GF-D8 (cell line): ENCODE results near the gene PIM1.
"Not testable (repeated sequence)": the region's sequence is repeated elsewhere in the genome, so short reads cannot be mapped to it uniquely, and the experiment has no call there.

Experiments
- DNase-seq: peaks from one replicate; lab custom pipeline; 2025; lab: John Stamatoyannopoulos, UW

PIM1 gene

DNA sequence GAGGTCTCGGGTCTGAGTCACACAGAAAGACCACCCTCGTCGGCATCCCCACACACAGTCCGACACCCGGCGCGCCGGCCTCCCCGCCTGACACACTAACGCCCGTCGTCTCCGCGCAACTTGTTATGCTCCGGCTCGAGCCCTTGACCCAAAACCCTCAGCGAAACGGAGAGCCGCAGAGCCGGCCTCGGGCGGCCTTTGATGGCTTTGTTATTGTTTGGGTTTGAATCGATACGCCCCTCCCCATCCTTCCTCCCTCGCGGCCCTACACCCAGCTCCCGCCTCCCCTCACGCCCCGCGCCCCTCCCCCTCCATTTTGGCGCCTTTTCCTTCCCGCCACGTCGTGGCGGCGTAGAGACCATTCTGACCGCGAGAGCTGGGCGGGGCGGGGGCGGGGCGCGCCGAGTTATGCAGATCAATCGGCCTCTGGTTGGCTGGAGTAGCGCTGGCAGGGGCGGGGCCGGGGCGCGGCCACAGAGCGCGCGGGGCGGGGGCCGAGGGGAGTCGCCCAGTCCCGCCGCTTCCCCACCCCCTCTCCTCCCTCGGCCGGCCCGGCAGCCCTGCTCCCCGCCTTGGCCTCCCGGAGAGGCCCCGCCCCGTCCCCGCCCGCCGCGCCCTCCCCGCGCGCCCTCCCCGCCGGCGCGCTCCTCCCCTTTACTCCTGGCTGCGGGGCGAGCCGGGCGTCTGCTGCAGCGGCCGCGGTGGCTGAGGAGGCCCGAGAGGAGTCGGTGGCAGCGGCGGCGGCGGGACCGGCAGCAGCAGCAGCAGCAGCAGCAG lies at the start of gene PIM1:
Gene PIM1 (plus strand): TSS at position 657 of the 777 bp plus-strand sequence. CDS start 424 bp downstream, outside the sequence.
- DNase-seq: peak; percentile 81

DNA sequence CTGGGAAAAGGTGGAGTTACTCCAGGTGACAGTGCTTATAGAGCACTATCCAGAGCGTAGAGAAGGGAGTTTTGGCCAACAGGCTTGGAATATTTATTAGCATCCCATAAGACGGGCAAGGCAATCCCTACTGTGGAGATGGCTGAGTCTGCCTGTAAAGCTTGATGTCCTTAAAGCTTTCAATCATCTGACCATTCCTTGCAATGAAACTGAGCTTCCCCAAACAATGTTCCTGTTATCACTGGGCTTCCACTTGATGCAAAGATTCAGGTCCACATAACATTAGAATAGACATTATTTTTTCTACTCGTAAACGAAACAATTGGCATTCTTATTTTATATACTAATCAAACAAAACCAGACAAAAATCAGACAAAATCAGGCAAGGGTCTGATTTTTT lies 48.4 kb upstream of the PIM1 start:
- no peak for DNase-seq

DNA sequence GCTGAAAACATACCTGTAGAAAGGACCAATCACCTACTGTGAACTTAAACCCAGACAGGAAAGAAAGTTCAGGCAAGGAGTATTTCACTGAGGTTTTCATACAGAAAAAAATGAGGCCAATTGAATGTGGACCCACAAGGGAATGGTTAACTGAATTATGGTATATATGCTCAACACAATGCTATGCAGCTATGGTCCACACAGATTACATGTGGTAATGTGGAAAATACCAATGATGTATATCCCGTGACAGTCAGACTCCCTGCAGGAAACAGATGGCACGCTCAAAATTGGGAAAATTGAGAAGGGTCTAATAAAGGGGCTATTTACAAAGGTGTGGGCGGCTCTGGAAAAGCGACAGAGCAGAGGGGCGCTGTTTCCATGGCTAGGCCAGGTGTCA lies 47.1 kb upstream of the PIM1 start:
- DNase-seq: no peak

DNA sequence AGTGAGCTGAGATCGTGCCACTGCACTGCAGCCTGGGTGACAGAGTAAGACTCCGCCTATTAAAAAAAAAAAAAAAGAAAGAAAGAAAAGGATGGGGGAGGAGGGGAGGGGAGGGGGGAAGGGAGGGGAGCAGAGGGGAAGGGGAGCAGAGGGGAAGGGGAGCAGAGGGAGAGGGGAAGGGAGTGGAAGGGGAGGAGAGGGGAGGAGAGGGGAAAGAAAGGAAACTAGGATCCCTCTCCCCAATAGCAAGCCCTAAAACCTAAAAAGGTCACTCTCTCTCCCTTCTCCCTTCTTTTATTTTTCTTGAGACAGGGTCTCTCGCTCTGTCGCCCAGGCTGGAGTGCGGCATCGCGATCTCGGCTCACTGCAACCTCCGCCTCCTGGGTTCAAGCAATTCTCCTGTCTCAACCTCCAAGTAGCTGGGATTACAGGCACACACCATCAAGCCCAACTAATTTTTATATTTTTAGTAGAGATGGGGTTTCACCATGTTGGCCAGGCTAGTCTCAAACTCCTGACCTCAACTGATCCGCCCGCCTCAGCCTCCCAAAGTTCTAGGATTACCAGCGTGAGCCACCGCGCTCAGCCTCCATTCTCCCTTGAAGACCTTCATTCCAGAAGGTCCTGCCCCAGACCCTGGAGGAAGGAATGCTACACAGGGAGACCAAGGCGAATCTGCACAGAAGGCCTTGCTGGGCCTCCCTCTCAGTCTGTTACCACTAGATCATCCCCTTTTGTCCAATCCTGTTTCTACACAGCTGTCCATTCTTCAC lies 45.8 kb upstream of the PIM1 start:
- no peak for DNase-seq

DNA sequence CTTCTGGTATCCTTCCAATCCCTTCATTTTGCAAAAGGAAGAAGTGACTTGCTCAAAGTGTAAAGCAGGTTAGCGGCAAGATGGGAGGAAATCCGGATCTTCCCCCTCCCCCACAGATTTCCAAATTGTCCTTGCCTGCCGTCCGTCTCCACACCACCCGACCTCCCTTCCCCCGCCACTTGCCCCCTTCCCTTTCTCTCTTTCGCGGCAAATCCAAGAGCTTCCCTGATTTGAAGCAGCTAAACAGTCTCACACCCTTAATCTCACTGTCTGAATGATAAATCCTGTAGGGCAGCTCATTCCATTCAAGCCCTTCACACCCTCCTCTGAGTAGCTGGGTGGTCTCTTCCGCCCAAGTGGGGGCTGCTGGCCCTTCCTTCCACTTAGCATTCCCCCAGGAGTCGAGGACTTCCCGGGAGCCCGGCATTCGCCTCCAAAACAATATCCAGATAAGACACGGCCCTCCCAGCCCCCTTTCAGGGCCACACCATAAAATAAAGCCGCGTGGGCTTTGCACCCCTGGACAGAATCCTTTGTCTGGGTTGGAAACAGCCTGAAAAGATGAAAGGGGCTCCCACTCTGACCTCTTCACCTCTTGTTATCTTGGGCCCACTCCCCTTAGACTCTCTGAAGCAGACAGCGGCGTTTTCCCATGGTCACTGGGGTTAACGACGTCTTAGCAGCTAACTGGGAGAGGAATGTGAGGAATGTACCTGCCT lies 44.0 kb upstream of the PIM1 start:
- DNase-seq: no peak

DNA sequence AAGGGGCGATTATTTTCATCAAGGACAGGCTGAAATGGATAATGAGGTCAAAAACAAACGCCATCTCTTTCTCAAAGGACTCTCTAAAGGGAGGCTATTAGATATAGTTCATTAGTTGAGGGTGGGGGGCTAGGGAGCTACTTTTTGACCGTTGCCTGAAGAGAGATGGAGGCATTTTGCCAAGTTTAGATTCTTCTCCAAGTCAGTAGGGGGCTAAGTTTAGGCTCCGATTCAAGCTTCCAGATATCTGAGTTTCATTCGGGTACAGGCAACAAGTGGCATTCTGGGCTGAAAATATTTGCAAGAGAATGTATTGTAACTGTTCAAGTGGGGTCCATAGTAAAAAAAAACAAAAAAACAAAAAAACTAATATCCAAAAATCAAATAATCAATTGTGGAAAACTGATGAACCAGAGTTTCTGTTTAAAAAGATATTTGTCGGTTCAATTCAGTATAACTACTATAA lies 43.4 kb upstream of the PIM1 start:
- no peak for DNase-seq

DNA sequence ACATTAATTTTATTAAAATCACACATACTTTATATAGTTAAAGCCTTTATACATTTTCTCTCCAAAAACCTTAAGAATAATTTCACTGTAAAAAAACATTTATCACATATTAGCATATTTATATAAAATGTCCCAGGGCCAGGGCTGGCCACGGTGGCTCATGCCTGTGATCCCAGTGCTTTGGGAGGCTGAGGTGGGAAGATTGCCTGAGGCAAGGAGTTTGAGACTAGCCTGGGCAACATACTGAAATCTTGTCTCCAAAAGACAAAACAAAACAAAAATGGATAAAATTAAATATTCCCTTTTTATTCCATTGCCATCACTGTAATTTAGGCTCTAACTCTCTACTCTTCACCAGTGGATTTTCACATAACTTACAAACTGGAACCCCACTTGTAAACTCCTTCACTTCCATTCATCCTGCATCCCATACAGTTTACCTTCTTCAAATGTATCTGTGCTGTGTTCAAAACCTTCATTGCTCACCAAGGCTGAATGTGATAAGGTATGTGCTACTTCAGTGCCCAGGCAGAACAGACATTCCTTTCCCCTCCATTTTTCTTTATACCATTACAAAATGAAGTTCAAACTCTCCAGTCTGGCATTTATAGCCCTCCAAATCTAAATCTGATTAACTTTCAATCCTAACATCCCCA lies 42.9 kb upstream of the PIM1 start:
- DNase-seq: no peak

DNA sequence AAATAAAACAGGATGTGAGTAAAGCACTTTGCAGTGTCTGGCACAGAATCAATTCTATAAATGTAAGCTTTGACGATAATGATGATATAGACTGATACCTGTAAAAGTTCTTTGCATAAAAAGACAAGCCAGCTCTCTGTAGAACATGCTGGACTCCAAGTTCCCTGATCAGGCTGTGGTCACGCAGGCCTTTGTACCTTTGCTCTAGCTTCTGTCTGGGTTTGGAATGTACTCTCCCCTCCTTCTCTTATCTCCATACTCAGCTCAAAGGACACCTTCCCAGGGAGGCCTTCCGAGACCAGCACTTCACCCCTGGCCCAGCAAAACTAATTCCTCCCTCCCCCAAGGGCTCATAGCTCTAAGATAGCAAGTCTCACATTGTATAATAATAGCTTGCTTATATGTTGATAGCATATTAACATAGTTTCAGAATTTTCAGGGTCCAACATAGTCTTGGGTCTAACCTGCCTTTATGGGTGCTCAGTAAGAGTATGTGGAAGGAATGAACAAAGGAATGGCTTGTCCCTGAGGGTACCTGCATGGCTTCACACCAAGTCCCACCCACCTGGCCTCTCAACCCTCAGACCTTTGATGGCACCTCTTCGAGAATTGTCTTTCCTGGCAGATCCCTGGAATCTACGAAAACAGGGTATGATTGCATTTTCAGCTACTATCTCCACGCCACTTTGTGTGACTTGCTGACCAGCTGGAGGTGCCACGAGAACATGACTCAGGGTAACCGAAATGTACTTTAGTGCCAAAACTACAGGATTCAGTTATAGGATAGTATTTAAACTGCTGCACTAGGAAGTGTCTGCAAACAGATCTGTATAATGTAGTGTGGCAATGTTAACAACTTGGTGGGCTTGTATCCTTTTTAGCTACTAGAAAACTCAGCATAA lies 41.7 kb upstream of the PIM1 start:
- no peak for DNase-seq

DNA sequence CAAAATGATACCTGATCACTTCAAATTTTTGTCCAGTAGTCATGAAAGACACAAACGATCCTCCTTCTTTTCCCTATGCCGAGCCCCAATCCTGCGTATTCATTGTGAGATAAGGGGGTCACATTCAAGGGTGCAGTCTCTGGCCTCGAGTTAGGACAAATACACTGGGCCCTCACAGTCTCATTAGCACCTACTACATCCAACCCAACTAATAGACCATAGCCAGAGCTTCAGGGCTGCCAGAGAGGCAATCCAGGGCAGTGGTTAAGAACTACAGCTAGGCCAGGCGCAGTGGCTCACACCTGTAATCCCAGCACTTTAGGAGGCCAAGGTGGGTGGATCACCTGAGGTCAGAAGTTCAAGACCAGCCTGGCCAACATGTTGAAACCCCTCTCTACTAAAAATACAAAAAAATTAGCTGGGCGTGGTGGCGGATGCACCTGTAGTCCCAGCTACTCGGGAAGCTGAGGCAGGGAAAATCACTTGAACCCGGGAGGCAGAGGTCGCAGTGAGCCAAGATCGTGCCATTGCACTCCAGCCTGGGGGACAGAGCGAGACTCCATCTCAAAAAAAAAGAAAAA lies 41.0 kb upstream of the PIM1 start:
- DNase-seq: not testable (repeated sequence)

DNA sequence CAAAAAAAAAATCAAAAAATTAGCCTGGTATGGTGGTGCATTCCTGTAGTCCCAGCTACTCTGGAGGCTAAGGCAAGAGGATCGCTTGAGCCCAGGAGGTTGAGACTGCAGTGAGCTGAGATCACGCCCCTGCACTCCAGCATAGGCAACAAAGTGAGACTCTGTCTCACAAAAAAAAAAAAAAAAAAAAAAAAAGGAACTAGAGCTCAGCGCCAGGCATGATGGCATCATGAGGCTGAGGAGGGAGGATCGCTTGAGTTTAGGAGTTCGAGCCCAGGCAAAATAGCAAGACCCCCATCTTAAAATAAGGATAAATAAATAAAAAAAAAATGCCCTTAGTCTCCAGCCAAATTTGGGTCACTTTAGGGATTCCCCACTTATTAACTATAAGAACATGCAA lies 40.4 kb upstream of the PIM1 start:
- no peak for DNase-seq

DNA sequence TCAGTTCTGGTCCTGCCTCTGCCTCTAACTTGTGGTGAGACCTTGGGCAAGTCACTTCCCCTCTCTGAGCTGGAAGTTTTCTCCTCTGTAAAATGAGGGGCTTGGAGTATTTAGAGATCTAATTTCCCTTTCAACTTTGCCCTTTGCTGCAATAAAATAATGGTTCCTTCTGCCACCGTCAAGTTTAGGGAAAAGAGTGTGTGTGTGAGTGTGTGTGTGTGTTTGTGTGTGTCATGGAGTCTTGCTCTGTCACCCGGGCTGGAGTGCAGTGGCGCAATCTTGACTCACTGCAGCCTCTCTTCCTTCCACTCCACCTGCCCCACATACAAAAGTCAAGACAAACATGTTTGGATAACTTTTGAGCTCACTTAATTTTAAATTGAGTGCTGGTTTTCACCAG lies 39.2 kb upstream of the PIM1 start:
- peak; percentile 23 for DNase-seq

DNA sequence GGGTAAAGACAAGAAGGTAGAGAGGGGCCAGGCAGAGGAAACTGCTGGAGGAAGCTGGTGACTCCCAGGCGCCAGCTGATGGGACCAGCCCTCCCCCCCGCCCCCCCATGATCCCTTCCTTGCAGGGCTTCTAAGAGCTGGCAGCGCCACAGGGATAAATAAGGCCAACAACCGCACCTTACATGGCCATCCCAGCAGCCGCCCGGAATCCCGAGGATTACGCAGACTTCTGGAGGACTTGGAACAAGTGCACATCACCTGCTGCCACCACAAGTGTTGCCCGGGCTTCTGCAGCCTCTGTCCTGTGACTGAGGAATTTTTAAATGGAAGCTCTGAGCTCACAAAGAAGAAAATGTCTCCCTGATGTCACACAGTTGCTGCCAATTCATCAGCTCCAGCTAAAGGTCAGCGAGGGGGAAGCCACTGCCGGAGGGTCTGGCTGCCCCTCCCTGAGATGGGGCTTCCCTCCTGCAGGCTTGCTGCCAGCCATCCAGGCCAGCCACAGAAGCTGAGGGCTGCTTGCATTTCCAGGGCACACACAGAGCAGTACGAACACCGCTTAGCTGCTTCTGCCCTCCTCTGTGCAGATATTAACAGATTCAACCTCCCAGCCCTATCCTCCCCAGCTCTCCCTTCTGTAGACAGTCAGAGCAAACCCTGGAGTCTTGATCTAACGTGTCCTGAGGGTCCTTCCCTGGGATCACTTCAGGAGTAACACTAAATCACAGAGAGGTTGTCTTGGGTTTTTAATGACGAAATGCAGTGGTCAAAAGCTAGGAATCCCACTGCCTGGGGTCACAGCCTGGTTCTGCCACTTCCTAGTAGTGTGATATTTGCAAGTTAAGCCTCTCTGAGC lies 38.6 kb upstream of the PIM1 start:
- no peak for DNase-seq

DNA sequence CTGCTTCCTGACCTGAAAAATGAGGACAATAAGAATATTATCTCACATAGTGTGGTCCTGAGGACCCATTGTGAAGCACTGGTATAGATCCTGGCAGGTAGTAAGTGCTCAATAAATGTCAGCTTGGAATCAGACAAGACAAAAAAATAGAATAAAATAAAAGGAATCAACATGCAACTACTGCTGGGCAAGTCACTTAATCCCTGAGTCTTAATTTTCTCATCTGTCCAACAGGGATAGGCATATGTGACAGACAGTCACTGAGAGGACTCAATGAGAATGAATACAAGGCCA lies 38.0 kb upstream of the PIM1 start:
- no peak for DNase-seq

DNA sequence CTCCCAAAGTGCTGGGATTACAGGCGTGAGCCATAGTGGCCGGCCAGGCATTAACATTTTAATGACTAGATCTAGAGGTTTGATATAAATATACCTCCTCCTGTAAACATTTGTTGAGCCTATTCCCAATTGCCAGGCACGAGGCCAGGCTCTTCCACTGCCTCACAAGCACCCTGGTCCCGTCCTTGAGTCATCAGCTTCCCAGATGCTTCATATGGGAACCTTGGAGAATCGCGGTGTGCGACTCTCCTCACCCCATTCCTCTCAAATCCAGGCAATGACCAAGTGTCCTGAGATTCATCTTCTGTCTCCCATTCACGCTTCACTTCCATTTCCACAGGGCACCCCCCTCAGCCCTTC lies 35.9 kb upstream of the PIM1 start:
- DNase-seq: no peak

DNA sequence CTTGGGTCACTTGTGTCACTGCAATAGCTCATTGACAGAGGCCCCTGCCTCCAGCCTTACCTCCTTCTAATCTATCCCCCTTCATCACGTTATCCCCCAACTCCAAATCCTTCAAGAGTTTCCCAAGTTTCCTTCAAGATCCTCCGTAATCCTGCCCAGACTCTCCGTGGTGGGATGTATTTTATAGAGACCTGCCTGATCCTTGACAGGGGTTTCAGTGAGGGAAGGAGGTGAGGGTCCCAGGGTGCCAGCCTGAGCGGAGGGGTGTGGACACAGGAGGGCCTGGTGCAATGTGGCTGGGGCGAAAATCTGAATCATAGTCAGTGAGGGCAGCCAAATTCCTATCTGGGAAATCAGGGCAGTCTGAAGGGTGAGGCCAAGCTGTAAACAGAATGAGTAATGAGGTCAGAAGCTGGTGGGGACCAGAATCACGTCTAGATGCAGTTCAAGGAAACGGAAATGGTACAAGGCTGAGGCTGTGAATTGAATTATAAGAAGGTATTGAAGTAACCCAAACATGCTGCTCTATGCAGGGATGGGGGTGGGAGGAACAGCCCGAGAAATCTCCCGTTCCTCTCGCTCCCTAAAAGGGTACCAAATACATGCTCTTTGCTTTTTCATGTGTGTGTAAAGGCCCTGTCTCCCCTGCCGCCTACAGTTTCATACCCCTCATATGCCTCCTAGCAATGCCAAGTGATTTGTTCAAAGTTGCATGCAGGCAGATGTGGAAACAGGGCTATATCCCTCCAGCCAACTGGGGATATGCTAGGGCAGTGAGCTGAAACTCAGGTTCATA lies 35.4 kb upstream of the PIM1 start:
- no peak for DNase-seq

DNA sequence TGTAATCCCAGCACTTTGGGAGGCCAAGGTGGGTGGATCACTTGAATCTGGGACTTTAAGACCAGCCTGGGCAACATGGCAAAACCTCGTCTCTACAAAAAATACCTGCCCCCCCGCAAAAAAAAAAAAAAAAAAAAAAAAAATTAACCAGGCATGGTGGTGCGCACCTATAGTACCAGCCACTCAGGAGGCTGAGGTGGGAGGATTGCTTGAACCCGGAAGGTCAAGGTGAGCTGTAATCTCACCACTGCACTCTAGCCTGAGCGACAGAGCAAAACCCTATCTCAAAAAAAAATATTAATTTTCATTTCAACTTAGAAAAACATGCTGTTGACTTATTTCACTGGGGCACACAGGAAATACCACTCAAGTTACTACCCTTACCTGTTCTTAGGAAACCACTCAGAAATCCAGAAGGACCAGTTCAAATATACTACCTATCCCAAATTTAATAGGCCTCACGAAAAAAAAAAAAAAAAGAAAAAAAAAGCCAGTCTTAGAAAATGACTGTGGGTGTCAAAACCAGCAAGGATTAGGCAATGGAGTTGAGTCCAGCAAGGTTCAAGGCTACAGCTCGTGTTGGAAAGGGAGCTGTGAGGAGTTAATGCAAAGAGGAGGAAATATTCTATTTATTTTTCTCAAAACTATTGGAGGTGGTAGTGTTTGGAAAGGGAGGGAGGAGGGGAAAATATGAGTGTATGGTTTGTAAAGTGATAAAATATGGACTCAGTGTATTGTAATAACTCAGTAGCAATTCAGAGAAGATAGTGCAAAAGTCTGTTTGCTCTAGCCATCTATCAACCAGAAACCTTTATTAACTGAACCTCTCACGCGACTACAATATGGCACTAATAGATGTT lies 33.9 kb upstream of the PIM1 start:
- no peak for DNase-seq

DNA sequence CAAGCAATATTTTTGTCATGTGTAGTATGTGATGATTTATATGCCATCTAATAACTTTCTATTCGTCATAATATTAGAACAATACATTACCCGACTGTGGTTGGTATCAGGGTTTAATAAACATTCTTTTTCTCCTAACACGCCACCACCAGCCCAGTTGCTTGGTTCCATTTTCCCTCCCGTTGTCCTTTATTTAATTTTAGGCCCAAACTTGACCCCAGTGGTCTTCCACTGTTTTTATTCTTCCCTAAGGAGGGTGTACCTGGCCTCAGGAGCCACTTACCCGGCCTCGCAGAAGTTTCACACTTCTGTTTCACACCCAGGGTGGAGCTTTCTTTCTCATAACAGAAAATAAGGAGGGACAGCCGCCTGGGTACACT lies 33.1 kb upstream of the PIM1 start:
- no peak for DNase-seq
